NCI-H510A treated with DMSO at 0.1 percent for 48 hours (cell line): ENCODE measurements around the gene IQCE.
A peak's percentile ranks its signal among the peaks of the same experiment; 100 is the strongest.
"Not testable (repeated sequence)": the region's sequence is repeated elsewhere in the genome, so short reads cannot be mapped to it uniquely, and the experiment has no call there.

Experiments used
- DNase-seq: peaks from one replicate; lab custom pipeline; 2025; lab: John Stamatoyannopoulos, UW

IQCE gene

DNA sequence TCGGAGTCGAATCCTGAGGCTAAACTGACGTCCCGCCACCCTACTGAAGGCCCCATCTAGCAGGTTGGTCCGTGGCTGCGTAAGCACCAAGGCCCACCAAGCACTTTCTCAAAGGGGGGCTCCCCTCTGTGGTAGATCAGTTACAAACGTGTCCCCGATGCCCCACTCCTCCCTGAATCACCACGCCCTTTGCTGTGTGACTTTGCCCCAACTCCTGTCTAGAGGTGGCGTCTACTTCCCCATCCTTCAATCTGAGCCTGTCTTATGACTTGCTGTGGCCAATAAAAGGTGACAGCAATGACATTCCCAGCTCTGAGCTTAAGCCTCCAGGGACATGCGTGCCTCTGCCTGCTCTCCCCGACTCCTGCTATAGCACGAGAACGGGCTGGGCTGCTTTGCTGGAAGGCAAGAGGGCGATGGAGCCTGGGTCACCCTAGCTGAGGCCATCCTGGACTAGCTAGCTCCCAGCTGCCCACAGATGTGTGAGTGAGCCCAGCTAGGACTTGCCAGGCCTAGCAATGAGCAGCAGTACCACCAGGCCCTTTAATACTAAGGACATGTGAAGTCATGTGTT lies 26.5 kb upstream of the IQCE start:
- DNase-seq: peak; percentile 72

DNA sequence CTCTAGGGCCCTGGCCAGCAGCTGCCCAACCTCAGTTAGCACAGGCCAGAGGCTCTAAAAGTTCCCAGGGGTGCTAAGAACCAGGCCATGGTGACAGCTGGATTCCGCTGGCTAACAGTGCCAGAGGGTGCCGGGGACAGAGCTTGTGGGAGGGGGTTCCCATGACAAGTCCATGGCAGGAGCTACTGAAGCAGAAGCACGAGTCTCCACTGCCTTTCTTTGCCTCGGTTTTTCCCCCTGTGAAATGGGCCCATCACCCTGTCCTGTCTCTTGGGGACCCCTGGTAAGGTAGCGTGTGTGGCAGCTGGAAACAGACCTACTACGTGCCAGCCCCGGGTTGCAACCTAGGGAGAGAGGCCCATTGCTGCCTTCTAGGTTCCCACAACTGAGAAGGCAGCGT lies 26.0 kb upstream of the IQCE start:
- not testable (repeated sequence) for DNase-seq

DNA sequence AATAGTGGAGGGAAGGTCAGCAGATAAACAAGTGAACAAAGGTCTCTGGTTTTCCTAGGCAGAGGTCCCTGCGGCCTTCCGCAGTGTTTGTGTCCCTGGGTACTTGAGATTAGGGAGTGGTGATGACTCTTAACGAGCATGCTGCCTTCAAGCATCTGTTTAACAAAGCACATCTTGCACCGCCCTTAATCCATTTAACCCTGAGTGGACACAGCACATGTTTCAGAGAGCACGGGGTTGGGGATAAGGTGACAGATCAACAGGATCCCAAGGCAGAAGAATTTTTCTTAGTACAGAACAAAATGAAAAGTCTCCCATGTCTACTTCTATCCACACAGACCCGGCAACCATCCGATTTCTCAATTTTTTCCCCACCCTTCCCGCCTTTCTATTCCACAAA lies 25.2 kb upstream of the IQCE start:
- DNase-seq: not testable (repeated sequence)

DNA sequence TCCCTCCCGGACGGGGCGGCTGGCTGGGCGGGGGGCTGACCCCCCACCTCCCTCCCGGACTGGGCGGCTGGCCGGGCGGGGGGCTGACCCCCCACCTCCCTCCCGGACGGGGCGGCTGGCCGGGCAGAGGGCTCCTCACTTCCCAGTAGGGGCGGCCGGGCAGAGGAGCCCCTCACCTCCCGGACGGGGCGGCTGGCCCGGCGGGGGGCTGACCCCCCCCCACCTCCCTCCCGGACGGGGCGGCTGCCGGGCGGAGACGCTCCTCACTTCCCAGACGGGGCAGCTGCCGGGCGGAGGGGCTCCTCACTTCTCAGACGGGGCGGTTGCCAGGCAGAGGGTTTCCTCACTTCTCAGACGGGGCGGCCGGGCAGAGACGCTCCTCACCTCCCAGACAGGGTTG lies 24.6 kb upstream of the IQCE start:
- not testable (repeated sequence) for DNase-seq

DNA sequence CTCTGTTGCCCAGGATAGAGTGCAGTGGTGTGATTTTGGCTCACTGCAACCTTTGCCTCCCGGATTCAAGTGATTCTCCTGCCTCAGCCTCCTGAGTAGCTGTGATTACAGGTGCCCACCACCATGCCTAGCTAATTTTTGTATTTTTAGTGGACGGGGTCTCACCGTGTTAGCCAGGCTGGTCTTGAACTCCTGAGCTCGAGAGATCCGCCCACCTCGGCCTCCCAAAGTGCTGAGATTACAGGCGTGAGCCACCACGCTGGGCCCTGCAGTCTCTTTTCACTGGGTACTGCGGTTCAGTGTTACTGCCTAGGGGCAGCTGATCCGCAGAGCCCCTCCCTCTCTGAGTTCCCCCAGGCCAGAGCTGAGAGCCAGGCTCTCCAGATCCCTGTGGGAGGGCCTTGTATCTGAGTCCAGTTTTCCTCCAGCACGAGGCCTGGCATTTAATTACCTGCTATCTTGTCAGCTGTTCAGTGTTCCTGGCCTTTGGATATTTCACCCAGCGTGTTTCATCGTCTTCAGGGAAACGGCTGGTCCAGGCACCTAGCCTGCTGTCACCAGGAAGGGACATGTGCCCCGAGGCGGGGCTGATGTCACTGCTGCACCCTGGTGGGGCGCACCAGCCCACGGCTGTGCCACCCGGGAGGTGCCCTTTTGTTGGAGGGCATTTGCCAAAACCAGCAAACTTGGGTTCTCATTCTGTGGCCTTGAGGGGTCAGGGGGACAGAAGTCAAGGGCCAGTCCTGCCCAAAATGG lies 22.7 kb upstream of the IQCE start:
- DNase-seq: not testable (repeated sequence)

DNA sequence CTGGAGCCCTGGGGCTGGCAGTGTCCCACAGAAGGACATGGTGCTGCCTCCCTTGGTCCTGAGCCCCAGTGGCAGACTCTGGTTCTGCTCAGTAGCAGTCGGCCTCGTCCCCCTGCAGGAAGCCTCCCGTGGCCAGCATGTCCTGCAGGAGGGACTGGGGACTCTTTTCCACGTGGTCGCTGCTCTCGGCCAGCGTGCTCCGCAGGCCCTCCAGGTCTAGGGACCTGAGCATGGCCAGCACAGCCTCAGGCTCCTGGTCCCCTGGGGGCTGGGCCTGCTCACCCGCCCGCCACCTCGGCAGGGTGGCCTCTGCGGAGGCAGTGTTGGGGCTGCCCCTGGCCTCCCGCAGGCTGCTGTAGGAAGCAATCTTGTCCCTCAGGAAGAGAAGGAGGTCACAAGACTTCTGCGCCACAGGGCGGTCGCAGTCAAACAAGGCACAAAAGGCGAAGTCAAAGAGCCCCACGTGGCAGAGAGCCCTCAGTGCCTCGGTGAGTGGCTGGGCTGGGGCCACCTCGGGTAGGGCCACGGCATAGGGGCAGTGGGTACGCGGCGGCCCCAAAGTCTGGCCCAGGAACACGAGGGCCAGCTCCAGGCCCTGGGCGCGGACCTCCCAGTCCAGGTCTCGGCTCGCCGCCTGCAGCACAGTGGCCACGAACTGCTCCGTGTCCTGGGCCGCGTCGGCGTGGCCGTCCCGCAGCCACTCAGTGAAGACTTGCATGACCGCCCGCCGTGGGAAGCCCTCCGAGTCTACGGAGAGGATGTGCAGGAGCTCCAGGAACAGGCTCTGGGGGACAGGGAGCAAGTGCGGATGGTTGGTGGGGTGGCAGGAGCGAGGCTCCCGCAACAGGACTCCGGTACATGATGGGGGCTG lies 20.6 kb upstream of the IQCE start:
- no peak for DNase-seq

DNA sequence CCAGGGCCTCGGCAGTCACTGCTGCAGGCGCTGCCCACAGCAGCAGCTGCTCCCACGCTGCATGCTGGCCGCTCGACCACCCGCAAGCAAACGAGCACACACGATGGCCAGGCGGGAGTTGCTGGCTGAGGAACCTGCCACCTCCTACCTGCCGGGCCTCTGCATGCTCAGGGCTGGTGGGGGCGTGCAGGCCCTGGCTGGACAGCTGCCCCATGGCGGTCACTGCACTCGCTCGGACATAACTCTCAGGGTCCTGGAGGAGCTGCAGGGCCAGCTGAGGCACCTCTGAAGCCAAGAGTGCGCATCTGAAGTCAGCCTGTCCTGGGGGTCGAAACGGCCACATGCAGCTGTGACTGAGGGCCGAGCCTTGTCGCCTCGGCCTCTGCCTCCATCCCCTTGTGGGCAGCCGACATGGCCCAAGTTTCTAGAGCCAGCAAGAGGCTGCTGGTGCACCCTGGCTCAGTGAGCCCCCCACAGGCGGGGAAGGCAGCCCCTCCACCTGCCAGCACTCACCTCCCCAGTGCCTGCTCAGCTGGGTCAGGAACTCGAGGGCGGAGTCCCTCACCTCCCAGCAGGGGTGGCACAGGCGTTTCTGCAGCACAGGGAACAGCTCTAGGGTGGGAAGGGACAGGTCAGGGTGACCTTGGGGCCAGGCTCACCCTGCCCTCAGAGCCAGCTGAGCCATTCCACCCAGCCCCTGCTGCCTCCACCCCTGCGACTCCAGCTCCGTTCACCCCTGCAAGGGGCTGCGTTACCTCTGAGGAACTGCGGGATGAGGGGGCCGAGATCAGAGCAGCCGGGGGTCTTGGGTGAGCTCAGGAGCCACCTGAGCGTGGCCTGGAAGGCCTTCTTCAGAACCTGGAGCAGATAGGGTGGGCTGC lies 19.5 kb upstream of the IQCE start:
- DNase-seq: no peak

DNA sequence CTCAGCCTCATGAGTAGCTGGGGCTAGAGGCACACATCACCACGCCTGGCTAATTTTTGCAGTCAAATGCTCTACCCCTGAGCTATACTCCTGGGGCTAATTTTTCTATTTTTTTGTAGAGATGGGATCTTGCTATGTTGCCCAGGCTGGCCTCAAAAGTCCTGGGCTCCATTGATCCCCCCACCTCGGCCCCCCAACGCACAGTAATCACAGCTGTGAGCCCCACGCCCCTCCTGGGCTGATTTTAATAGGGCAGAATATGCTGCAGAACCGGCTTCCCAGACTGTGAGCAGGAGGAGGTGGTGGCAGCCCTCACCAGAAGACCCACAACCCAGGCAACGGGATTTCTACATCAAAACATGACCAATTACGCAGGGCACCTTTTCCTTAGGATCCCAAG lies 18.6 kb upstream of the IQCE start:
- no peak for DNase-seq

DNA sequence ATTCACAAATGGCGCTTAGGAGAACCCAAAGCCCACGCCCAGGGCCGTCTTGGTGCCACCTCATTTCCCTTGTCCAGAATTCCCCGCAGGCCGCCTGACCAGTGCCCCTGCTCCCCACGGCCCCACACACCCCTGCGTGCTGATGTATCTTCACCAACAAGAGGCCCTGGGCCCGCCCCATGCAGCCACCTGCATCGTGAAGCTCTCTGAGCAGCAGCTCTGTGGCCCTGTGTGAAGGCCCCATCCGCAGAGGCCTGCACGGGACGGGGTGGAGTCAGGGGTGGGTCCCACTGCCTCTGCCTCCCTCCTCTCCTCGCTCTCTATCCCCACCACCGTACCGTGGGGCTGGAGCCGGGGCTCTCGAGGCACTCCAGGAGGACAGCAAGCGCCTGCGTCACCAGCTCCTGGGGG lies 18.1 kb upstream of the IQCE start:
- DNase-seq: no peak

DNA sequence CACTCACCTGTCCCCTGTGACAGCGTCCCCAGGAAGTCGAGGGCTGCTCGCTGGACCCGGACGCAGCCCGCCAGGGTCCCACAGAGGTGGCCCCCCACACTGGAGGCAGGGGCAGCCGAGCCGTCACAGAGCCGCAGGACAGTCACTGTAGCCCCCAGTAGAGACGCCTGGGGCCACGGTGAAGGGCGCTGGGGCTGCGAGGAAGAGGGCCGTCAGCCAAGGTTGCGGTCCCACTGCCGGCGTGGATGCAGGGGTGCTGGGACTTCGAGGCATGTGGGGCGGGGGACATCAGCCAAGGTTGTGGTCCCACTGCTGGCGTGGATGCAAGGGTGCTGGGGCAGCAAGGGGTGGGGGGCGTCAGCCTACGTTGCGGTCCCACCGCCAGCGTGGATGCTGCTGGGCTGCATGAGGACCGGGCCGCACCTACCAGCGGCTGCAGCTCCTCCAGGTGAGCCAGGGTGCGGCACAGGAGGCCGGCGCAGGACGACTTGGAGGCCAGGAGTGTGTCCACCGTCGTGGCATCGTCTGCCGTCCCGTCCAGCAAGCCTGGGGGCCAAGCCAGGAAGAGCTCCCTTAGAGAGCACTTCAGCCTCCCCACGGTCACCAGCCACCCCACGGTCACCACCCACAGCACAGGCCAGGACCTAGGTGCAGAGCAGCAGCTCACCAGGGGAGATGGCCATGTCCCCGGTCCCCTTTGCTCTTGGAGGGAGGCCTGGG lies 17.3 kb upstream of the IQCE start:
- DNase-seq: no peak

DNA sequence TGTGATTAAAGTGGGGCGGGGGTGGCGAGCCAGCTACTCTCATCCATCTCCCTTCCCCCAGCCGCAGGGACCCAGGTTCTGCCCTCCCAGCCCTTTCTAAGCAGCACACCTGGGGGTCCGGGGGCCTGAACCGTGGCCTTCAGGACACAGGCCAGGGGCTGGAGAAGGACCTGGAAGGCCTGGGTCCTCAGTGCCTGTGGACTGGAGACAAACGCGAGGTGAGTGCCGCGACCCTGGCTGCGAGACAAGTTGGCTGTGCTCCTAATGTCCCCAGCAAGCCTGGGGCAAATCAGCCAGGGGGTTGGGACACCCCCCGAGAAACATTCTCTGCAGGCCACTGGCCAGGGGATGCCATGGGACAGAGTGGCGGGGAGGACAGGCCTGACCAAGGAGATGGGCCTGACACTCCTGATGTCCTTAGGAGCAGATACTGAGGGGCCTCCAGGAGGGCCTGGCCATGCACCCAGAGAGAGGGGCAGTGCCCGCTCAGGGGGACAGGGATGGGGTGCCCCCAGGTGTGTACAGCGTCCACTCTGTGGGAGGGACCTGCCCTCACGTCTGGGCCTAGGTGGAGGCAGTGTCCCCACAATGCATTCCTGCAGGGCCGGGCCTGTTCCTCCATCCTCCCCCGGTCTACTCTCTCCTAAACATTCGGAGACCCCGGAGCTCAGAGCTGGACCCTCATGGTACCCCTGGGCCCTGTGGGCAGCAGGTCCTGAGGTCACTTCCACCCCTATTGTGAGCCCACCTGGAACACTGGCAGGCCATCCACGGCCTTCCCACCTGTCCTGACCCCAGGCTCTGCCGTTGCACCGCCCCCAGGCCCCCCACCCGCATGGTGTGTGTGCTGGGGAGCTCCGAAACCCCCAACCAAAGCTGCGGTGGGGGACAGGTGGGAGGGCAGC lies 16.5 kb upstream of the IQCE start:
- DNase-seq: no peak

DNA sequence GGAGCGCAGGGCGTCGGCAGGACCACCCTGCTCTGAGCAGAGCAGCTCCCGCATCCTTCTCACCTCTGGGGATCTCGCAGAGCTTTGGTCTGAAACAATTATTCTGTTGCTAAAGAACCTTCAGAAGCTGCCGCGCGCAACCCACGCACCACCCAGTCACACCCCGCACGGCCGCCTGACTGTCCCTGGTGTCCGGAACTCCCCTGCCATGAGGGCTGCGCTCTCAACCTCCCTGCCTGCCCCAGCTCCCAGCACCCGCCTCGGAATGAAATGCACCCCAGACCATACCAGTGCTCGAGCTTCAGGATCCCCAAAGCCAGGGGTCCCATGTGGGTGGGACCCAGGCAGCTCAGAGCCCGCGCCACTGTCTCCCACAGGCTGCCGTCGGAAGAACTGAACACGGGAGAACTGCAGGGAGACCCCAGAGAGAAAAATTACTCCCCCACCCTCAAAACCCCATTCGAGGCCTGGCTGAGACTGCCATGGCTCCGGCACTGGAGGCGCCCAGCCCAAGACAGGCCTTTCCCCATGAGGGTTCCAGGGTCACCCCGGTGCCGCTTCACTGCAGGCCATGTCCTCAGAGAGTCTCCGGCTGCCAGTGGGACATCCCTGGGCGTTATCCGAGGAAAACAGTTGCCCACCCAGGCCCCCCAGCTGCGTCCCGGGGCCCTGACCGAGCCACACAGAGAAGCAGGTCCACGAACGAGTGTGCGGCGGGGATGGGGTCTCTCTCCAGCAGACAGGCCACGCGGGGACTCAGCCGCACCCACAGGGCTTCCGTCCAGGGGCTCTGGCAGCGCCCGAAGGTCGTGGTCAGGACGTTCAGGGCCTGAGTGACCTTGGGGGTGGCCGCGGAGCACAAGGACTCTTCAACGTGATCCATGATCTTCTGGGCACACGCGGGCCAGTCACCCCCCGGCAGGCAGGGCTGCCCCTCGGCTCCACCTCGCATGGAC lies 15.6 kb upstream of the IQCE start:
- no peak for DNase-seq

DNA sequence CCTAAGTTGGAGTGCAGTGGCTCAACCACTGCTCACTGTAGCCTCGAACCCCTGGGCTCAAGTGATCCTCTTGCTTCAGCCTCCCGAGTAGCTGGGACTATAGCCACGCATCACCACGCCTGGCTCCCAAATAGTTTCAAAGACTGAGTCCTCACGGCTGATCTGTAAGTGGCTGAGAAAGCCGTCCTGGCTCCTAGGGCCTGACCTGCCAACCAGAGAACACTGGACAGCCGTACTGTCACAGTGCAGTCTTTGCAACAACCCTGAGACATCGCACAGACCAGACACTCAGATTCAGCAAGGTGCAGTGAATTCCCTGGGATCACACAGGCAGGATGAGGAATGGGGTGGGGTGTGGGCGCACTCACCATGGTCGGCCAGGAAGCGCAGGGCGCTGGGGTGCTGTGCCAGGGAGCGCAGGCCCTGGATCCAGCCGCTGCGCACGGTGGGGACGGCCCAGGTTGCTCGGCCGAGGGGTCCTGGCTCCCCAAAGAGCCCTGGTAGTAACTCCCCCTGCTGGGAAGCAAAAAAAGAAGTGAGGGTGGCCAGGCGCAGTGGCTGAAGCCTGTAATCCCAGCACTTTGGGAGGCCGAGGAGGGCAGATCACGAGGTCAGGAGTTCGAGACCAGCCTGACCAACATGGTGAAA lies 14.1 kb upstream of the IQCE start:
- DNase-seq: no peak

DNA sequence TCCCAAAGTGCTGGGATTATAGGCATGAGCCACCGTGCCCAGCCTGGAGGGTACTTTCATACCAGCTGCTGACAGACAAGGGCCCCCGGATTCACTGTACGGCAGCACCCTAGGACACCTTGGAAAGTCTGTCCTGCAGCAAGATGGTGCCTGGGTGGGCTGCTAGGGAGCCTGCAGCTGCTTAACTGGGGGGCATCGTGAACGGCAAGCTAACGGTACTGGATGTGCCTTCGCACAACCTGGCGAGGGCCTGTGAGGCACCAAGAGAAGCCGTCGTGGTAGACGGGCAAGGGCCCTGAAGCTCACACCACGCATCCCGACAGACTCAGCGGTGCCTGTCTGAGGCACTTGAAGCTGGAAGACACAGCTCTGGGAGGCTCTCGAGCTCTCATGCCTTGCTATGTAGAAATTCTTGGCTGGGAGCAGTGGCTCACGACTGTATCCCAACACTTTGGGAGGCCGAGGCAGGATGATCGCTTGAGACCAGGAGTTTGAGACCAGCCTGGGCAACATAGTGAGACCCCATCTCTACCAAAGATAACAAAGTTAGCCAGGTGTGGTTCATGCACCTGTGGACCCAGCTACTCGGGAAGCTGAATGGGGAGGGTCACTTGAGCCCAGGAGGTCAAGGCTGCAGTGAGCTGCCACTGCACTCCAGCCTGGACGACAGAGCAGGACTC lies 12.9 kb upstream of the IQCE start:
- no peak for DNase-seq

DNA sequence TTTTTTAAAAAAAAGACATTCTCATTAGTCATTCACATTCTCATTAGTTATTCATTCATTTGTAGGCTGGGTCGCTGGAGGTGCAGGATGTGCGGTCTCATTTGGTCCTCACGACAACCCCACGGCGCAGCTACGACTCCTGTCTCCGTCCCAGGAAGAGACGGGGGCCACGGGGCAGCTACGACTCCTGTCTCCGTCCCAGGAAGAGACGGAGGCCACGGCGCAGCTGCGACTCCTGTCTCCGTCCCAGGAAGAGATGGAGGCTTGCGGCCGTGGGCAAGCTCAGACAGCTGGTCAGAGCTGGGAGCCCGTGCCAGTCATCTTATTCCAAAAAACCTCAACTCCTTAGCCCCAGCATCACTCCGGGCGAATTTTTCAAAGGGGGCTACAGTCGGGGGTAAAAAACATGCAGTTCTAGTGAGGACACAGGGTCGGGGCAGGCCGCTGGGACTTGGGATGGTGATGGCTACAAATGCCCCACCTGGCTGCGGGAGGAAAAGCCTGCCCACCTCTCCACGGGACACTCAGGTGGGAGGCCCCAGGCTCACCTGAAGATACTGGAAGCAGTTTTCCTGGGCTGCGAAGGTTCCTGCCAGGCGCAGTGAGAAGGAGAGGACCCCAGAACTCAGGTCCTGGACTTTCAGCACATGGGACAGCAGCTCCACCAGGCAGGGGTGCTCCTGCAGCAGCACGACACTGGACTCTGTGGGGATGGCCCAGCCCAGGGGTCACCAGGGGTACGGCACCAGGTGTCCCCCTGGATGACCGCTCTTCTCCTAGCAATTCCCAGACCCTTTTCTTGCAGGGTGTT lies 11.8 kb upstream of the IQCE start:
- DNase-seq: no peak

DNA sequence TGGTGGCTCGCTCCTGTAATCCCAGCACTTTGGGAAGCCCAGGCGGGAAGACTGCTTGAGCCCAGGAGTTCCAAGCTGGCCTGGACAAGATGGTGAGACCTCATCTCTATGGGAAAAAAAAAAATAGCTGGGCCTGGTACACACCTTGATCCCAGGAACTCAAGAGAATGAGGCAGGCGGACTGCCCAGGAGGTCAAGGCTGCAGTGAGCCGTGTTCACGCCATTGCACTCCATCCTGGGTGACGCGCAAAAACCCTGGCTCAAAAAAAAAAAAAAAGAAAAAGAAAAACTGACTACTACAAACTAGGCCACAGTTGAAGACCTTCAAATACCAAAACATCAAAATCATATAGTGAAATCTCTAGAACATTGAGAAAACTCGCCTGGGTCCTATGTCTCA lies 7.4 kb upstream of the IQCE start:
- DNase-seq: no peak

DNA sequence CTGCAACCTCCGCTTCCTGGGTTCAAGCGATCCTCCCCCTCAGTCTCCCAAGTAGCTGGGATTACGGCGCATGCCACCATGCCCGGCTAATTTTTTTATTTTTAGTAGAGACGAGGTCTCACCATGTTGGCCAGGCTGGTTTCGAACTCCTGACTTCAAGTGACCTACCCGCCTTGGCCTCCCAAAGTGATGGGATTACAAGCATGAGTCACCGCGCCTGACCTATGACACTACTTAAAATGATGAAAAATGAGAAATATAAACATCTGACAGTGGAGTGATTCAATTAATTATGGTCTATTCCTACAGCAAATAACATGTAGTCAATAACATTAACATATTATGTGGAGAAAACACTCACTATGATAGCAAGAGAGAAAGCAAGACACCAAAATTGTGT lies 5.7 kb upstream of the IQCE start:
- DNase-seq: no peak
